ENCODE measurements around the gene FAM204A.
A peak's percentile ranks its signal among the peaks of the same experiment; 100 is the strongest.

The FAM204A gene

DNA sequence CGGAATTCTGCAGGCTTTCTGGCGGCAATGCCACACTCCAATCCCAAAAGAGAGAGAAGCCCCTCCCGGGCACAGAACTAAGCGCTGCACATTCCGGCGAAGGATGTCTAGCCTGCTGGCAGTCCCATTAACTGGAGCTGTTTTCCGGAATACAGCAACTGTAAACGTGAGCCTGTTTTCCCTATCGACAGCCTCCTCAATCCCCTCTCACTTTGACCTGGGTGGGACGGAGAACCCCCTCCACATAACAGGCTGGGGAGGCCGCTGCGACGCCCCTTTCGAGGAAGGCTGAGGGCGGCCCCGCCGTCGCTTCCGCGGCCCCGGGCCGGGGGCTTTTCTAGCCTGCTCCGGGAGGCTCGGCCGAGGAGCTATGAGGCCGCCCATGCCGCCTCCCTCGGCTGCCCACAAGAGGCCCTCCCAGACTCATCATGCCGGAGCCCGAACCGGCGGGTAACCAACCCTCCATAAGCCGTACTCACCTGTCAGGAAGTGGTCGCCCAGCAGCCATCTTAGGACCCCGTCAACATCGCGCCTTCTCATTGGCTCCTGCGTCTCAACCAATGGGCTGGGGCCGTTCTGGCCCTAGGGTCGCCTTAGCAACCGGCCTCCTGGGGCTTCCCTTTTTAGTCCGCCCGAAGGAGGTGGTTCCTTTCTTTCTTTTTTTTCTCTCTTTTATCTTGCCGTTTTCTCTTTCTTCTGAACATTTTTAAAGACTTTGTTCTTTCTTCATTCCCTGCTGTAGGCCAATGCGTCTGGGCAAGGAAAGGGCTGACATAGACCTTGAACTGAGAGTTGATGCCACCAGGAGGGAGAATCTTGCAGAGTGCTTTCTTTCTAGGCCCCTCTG lies at the start of gene FAM204A:
Gene FAM204A, minus strand, starts transcription at position 534 of the 847 bp plus-strand sequence. CDS start 5,909 bp downstream, outside the sequence.
- peak in 1 of 2 experiments; percentile 74 for DNase-seq

DNA sequence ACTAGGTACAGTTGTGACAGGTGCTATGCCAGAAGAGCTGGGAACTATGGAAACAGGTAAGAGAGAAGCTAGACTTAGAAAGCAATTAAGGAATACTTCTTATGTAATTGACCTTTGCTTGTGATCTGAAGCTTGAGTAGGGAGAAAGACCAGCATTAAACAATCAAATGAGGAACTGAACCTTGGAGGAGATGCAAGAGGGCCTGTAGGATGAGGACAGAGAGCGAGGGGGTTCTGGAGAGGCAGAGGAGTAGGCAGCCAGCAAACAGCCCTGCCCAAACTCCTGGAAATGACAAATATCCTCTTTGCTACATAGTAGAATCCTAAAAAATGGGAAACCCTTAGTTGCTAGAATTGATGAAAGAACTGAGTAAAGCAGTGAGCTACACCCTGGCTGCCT lies 41.6 kb upstream of the FAM204A start:
- DNase-seq, result no peak

DNA sequence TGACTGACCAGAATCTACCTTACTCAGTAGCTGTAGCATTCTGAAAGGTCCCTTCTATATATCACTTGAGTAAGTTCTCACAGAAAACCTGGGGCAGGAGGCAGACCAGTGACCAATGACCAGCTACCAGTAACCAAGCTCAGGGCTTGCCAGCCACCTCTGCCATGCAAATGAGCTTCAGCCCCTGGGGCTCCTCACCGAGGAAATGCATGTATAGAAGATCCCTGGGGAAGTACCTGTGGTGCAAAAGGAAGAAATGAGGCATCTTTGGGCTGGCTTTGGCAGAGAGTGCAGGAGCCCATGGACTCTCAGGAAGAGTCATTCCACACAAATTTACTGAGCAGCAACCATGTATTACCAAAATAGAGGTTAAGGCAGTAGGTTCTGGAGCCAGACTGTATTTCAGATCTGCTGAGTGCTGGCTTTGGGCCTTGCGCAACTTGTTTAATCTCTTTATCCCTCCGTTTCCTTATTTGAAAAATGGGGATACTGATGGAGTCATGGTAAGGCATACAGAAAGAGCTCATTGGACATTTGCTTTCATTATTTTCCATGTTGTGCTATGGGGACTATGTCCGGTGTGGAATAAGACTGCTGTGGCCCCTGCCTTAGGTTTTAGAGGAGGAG lies 41.1 kb upstream of the FAM204A start:
- DNase-seq, result no peak

DNA sequence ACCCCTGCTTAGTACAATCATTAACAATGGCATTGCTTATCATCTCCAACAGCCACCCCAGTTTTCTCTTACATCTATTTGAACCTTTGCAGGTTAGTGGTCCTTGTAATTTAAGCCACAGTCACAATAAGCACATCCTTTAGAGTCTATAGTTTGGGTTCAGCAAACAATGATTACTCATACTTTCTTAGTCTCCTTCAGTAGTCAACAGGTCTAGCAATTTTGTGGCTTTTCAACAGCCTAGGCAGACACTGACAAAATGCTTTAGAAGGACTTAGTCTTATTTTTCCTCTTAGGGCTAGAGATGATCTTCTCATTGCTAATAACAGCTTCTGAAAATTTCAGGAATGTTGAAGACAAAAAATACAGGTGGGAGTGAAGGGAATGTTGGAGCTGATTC lies 32.3 kb upstream of the FAM204A start:
- DNase-seq, result no peak

DNA sequence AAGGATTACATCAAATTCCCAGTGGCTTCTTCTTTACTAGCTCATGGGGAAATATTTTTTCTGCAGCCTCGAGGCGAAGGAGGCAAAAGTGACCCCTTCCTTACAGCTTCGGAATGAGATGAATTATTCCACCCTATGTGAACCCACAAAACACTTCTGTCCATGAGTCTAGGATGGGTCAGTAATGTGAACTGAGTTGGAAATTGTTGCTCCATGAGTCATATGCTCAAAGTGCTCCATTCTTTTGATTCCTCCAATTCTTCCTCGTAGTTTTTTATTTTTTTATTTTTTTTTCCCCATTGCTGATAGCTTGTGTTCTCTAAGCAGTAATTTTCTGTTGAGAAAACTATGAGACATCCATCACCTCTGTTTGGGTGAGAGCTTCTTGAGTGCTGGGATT lies 31.7 kb upstream of the FAM204A start:
- DNase-seq, result no peak

DNA sequence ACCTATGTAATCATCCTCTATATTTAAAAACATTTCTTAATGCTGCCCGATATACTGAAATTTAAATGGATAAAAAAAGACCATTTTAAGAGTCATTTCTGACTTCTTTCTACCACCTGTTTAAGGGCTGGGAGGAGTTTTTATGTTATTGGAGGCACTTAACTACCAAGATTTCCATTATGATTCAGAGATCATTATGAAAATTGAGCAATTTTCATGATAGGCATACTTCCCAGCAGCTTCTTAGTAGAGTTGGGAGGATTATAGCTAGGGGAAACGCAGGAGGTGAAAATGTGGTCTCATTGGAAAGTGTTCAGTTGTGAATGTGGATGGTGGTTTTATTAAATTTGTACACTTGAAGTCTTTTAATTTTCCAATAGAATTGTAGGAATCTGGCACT lies 28.4 kb upstream of the FAM204A start:
- no peak for DNase-seq

DNA sequence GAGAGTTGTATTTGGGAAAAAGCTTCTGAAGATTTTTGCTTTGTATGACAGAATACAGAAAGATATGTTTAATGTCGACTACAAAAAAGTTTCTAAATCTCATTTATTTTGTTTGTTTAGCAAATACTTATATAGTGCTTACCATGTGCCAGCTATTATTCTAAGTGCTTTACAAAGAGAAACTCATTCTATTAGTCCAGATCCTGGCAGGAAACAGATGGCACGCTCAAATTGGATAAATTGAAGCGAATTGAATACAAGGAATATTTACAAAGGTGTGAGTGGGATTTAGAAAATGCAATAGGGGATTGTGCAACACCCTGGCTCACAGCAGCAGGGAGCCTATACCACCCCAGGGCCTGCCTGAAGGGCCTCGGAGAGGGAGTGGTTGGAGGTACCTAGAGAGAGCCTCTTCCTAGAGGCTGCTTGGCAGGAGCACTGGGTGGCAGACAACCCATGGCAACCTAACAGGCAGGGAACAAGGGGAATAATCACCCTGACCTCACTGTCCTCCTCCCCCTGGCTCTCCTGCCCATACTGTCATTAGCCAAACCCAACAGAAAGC lies 27.6 kb upstream of the FAM204A start:
- DNase-seq, result no peak

DNA sequence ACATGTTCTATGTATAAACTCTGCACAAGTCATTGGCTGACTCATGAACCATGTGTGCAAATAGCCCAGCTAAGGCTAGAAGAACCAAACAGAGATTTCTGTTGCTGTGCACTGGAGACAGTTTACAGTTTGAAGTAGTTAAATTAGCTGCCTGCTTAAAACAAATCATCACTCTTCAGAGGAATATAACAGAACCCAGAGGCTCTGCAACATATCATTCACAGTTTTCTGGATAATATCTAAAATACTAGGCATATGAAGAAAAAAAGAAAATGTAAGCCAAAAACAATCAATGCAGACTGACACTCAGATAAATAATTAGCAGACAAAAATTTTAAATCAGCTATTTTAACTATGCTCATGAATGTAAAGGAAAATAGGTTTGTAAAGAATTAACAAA lies 23.6 kb upstream of the FAM204A start:
- DNase-seq, result no peak

DNA sequence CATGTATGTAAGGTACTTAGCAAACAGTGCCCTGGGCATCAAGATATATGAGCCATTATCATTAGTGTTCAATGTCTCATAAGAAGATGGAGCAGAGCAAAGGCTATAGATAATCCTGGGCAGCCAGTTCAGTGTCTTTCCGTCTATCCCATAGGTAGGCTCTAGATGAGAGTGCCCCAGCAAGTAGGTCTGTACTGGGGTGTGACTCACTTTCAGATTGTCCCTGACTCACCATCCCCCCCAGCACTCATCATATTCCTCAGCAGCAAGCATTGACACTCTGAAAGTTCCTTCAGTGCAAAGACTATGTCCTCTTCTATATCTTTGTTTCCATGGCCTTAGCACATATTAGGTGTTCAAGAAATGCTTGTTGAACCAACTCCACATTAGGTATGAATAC lies 20.0 kb upstream of the FAM204A start:
- no peak for DNase-seq

DNA sequence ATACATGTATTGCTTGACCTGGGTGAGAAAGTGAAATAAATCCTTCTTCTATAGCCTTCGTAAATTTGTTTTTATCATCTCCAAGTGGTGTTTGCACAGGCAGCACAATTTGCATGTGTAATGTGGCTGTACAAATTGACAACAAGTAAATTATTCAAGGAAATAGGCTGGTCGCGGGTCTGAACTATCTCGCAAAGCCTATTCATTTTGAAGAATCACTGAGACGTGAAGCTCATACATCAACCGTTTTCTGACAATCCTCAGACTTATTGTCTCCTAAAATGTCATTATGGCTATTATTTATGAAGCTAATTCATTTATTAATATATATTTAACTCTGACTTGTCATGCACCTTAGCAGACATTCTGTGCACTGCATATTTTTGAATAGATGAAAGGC lies 16.2 kb upstream of the FAM204A start:
- no peak for DNase-seq

DNA sequence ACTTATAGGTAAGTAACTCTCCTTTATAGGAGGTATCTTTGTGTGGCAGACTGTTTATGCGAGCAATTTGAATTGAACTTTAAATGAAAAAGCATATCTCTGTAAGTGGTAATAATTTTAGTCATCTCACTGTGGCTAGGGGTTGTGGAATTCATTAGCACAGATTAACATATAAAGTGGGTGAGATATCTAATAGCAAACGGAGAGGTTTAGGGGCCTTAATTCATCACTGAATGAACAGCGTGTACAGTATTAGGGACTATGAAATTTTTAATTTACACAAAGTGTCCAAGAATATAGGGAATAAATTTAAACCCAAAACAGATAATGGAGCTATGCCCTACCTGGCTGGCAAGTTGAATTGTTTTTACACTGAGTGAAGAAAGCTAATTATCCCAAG lies 15.7 kb upstream of the FAM204A start:
- DNase-seq, result no peak

DNA sequence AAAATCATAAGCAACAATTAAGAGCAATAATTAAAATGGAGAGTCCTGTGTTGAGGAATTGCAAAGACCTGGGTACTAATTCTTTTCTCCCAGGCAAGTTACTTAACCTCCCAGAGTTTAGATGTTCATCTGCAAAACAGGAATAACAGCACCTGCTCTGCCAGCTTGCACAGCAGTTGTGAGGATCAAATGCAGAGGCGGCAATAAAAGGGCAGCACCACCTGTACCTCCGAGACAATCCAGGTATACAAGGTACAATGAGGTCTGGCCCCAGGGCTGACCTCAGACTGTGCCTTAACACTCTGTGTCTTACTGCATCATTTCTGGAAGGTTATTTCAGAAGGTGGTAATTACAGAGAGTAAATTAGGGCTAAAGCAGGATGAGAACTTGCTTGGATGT lies 14.5 kb upstream of the FAM204A start:
- DNase-seq, result no peak

DNA sequence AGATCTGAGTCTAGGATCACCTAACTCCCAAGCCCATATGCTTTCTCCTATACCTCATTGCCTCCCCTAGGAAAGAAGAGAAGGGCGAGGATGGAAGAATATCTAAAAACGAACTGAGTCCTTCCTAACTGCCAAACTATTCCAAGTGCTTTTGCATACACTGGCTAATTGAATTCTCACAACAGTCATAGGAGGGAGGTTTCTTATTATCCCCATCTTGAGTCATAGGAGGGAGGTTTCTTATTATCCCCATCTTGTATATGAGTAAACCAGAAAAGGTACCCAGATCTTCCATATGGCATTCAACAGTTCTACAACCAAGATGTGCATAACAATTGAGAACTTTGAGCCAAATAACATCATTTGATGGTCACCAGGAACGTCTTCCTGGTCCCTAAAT lies 13.1 kb upstream of the FAM204A start:
- no peak for DNase-seq

DNA sequence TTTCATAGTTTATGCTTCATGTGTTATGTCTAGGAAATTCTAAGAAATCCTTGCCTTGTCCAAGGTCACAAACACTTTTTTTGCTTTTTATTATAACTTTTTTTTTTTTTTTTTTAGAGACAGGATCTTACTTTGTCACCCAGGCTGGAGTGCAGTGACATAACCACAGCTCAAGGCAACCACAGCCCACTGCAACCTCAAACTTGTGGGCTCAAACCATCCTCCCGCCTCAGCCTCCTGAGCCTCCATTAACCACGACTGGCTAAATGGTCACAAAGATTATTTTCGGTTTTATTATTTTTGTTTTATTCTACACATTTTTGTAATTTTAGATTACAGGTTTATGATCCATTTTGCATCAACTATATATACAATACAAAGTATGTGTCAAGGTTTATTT lies 7.1 kb upstream of the FAM204A start:
- DNase-seq, result no peak

DNA sequence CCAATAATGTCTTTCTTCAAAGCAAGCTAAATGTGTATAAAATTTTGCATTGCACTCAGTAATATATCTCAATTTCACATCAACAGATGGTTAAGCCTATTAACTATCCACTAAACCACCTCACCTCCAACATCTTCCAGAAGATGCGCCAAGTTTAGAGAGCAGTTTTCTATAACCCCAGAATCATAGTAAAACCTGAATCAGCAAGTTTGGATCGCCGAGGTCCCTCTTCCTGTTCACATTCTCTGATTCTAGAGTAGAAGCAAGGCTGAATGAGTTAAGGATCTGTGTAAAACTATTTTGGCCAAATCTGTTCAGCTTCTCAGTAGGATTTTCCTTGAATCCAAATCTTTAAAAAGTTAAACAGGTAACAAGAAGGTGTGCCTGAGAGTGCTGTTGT lies 1.4 kb upstream of the FAM204A start:
- DNase-seq, result no peak

DNA sequence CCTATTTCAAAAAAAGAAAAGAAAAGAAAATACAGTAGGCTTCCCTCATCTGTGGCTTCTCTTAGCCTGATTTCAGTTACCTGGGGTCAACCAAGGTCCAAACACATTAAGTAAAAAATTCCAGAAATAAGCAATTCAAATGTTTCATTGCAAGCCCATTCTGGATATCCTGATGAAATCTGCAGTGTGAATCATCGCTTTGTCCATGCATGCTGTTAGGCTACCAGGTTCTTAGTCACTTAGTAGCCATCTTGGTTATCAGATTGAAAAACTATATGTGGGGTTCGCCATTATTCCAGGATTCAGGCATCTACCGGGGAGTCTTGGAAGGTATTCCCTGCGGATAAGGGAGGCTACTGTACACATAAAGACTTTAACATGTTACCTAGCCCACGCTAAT lies 991 bp upstream of the FAM204A start:
- no peak for DNase-seq

DNA sequence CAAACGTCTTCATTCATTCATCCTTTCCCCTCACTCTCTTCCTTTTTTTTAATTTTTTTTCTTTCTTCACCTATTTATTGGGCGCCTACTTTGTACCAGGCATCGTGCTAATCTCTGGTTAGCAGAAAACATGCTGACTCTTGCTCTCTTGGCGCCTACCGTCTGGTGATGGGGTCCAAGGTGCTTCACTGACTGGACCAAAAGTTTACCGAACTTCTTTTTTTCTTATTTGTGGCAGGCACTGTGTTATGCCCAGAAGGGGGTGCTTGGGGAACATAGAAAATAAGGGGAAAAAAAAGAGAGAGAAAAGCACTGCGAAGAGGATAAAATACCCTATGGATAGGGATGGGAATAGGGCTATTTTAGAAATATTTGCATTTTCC lies 505 bp upstream of the FAM204A start:
- DNase-seq, result no peak

DNA sequence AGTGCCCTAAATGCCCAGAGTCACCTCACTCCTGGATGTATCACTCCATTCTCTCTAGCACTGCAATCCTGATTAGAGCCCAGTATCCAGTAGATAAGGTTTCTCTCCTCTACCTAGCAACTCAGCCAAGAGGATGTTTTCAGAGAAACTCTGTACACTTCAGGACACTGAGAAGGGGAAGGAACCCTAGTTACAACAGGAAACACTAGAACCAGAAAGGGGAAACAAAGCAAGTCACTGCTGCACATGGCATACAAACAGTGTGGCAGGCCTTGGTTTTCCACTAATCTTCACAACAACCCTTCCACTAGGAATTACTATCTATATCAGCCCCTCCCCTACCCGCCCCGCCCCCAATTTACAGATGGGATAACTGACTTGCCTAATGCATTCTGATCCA lies 1.6 kb downstream of the FAM204A start:
- no peak for DNase-seq

DNA sequence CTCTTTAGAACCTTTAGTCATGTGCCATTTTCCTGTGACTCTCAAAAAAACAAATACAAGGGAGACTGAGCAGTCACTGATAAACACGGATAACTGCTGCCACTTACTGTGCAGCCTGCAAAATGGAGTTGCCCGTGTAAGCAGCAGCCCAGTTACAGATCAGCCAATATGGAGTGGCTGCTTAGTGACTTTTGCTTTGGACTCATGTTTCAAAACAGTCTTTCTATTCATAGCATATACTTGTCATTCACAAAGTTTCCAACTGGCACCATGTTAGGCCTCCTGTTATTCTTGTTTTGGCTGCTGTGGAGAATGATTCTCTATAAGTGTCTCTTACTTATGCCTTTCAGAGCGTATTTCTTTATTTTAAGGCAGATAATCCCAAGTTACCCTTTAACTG lies 3.0 kb downstream of the FAM204A start:
- DNase-seq, result no peak

DNA sequence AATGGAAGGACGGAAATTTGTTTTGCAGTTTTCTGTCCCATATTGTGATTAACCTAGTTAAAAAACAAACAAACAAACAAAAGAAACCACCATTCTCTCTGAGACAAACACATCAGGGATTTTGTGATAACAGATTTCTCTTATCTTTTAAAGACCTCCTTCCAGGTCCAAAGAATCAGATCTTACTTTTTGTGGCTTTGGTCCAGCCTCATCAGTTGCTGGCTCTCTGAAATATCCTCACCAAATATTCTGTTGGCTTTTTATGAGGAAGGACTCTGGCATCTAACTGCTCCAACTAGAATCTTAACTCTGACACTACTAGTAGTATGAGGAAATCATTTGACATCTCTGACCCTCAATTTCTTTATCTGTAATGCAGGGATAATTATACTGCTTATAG lies 4.8 kb downstream of the FAM204A start:
- DNase-seq, result no peak

DNA sequence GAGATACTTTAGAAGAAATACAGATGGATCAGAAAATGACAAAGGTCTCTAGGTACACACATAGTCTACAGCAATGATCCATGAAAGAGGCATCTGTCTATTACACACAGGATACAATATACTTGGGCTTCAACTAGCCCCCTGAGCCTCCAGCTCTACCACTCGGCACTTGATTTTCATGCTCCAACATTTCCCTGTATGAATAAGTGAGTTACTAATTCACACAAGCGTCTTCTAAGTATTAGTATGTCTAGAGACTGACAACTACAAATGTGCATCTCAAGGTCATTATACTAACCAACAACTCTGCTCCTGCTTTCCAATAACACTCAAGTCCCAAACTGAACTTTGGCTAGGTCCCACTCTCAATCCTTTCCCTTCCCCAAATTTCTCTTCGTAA lies 8.3 kb downstream of the FAM204A start:
- DNase-seq, result no peak

DNA sequence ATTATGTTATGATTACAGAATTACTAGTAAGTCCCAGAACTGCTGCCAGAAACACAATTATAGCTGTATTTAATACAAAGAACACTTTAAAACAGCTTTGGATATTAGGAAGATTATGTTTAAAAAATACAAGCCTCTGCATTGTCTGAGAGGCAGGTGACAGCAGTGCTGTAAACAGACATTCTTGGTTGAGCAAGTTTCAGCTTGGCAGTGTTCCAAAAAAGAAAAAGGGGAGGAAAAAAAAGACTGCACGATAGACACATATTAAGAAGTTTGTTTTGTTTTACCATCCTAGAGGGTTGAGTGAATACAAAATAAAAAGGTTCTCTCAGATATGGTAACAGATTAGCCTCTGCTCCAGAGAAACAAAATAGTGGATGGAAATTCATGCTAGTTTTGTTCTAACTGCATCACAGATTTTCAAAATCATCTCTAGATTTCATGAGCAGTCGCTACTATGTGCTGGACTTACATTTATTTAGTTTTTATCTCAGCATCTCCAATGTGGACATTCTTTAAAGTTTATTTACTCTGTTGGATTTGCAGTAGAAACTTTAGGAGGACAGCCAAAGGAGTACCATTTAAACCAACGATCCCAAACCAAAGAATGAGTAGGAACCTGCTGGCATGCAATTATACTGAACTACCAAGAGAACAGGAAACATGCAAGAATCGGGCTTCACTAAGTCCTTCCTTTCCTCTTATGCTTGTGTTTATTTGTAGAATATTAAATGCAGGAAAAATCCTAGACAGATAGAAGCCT lies 9.0 kb downstream of the FAM204A start:
- no peak for DNase-seq

DNA sequence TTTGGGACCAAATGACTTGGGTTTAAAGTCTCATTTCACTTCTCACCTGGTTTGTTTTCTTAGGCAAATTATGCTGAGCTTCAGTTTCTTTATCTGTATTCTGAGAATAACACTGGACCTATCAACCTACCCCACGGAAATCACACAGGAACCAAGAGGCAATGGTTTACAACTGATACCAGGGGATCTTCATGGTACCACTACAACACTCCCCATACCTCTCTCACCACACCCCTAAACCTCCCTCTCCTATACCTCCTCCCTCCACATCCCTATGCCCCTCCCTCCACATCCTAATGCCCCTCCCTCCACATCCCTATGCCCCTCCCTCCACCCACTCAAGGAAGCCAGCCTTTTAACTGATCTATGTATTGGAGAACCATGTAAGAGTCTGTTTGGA lies 9.9 kb downstream of the FAM204A start:
- no peak for DNase-seq

Data from cerebellar nuclear complex (tissue), 1 donor.